Stimulated activated naive CD8-positive, alpha-beta T cell treated with anti-CD3 and anti-CD28 coated beads, Interleukin-15, Interleukin-2, amounts not matched to agents 100 ng/mL and 50 ng/mL, for 24 hours (primary cell): ENCODE measurements around the gene MAML2.

Experiments used
- H3K27ac Mint-ChIP-seq: one replicate; pipeline ENCODE4 v1.8.0; 2021; ENCODE audit warnings: mild to moderate bottlenecking, mixed read lengths
- H3K27me3 Mint-ChIP-seq: one replicate; pipeline ENCODE4 v1.8.0; 2021; ENCODE audit warnings: mixed read lengths
- H3K36me3 Mint-ChIP-seq: one replicate; pipeline ENCODE4 v1.8.0; 2021; ENCODE audit warnings: low read depth, mixed read lengths
- H3K4me1 Mint-ChIP-seq: one replicate; pipeline ENCODE4 v1.8.0; 2021; ENCODE audit warnings: low read depth, mixed read lengths
- H3K4me3 Mint-ChIP-seq: one replicate; pipeline ENCODE4 v1.8.0; 2021; ENCODE audit warnings: mild to moderate bottlenecking, mixed read lengths
- H3K9me3 Mint-ChIP-seq: one replicate; pipeline ENCODE4 v1.8.0; 2021; ENCODE audit warnings: mixed read lengths

Gene MAML2

DNA sequence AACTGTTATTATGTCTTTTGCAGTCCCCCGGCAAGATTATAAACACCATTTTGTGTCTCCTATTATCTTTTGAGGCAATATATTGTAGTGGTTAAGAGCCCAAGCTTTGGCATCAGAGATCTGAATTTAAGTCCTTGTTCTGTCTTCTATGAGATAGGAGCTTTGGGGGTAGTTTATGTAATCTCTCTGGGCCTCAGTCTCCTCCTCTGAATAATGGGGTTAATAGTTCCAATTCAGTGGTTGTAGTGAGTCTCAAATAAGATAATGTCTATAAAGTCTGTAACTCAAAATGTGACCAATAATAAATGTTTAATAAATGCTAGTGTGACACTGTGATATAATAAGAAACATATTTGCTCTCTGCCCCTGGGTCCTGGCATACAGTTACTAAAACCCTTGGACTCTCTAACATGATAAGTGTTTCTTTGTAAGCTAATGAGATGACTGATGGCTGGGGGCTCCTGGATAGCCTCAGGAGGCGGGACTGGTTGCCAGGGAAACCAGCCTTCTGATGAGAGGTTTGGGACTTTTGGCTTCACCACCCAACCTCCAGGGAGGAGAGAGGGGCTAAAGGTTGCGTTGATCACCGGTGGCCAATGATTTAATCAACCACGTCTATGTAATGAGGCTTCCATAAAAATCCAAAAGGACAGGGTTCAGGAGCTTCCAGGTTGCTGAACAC lies 235.7 kb downstream of the MAML2 start:
- Mint-ChIP-seq H3K27me3 (no peaks in the 10 kb centered on the region), H3K27ac (no peak overlapping the region), H3K9me3 (peaks cover 4% of the 10 kb centered on the region), H3K4me1 (peaks cover 57% of the 10 kb centered on the region), H3K36me3 (peaks cover 15% of the 10 kb centered on the region), H3K4me3 (no peak overlapping the region)

- Mint-ChIP-seq H3K27me3 (no peaks in the 10 kb centered on the region), H3K4me3 (no peak overlapping the region), H3K9me3 (peaks cover 4% of the 10 kb centered on the region), H3K27ac (no peak overlapping the region), H3K4me1 (peaks cover 50% of the 10 kb centered on the region), H3K36me3 (peaks cover 15% of the 10 kb centered on the region)
These were observed 236.3 kb downstream of the MAML2 start for GRCh38 chr11:96106645-96107044.

DNA sequence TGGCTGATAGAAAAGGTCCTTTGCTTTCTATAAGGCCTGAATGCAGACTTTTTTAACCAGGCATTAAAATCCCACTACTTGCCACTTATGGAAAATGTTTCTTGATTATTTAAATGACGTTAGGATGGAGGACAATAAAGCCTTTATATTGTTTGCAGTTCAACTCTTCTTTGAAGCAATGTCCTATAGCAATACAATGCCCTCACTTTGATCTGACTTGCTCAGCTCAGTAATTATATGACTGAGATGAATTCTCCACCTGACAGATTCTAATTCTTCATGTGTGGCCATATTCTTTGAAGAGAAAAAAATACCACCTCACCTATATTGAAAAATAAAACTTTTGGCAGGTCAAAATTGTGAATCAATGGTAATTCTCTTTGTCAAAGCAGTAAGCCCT lies 237.1 kb downstream of the MAML2 start:
- Mint-ChIP-seq H3K4me3 (no peak overlapping the region), H3K4me1 (peaks cover 43% of the 10 kb centered on the region), H3K27ac (no peak overlapping the region), H3K36me3 (peaks cover 13% of the 10 kb centered on the region), H3K27me3 (no peaks in the 10 kb centered on the region), H3K9me3 (peaks cover 4% of the 10 kb centered on the region)

DNA sequence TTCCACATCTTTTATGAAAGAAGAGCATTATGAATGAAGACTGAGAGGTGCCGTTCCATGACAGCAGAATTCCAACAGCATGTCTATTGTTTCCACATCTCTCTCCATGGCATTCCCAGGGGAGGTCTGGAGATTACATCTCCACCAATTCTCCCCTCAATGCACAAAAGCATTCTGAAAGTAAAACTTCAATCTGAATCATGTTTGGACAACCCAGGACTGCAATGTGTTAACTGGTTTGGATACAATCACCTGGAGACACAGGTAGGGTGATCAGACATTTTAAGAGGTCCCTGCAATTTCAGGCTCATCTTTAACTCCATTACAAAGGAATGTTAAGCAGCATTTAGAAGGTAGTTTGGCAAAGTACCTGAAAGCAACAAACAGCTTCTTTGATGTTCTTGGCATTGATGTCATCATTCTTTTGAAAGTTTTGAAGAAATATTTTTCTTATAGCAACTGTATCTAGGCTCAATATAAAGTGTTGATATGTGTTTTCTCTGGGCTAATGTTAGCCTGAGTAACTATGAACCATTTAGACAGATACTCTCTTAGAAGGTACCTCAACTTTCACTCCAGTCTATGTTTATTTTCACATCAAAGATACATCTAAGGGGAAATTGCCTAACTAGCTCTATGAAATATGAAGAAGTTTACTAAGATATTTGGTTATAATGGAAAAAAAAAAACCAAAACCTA lies 237.6 kb downstream of the MAML2 start:
- Mint-ChIP-seq H3K4me1 (peaks cover 37% of the 10 kb centered on the region), H3K4me3 (no peak overlapping the region), H3K36me3 (peaks cover 18% of the 10 kb centered on the region), H3K9me3 (peaks cover 4% of the 10 kb centered on the region), H3K27me3 (no peaks in the 10 kb centered on the region), H3K27ac (peak overlapping the region; percentile 32)

- peaks cover 42% of the 10 kb centered on the region for H3K4me1 Mint-ChIP-seq
- peak overlapping the region; percentile 76 for H3K27ac Mint-ChIP-seq
These were observed 238.5 kb downstream of the MAML2 start for GRCh38 chr11:96104496-96104895.

GRCh38 chr11:96103721-96104120 lies 239.3 kb downstream of the MAML2 start:
- H3K4me3 Mint-ChIP-seq: no peak overlapping the region
- no peaks in the 10 kb centered on the region for H3K27me3 Mint-ChIP-seq
- H3K27ac Mint-ChIP-seq: no peak overlapping the region
- peaks cover 50% of the 10 kb centered on the region for H3K4me1 Mint-ChIP-seq
- peaks cover 9% of the 10 kb centered on the region for H3K9me3 Mint-ChIP-seq
- H3K36me3 Mint-ChIP-seq: peaks cover 25% of the 10 kb centered on the region

More at GRCh38 chr11:96104496-96104895, 238.5 kb downstream of the MAML2 start:
- H3K9me3 Mint-ChIP-seq: peaks cover 9% of the 10 kb centered on the region
- H3K36me3 Mint-ChIP-seq: peaks cover 25% of the 10 kb centered on the region
- H3K4me3 Mint-ChIP-seq: no peak overlapping the region
- no peaks in the 10 kb centered on the region for H3K27me3 Mint-ChIP-seq

- Mint-ChIP-seq H3K36me3 (peaks cover 25% of the 10 kb centered on the region), H3K9me3 (peaks cover 9% of the 10 kb centered on the region), H3K4me1 (peaks cover 55% of the 10 kb centered on the region), H3K27me3 (no peaks in the 10 kb centered on the region), H3K27ac (no peak overlapping the region), H3K4me3 (no peak overlapping the region)
These were observed 239.9 kb downstream of the MAML2 start for GRCh38 chr11:96103102-96103501.

DNA sequence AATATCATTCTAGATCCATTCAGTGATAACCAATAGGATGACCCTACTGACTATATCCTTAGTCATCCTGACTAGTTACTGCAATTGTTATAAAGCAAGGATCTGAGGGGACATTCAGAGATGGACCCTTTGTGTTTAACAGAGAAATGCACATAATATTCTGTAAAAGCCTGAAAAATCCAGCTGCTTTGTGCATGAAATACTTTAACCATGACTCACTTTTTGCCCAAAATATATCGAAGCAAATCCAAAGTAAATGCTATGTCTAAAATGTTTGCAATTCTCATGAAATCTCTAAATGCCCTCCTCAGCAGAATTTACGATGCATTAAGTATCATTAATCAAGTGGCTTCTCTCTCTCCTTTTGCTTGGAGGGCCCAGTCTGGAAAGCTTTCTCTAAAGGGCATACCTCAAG lies 240.3 kb downstream of the MAML2 start:
- H3K4me1 Mint-ChIP-seq: peaks cover 59% of the 10 kb centered on the region
- peaks cover 25% of the 10 kb centered on the region for H3K36me3 Mint-ChIP-seq
- H3K4me3 Mint-ChIP-seq: no peak overlapping the region
- H3K27me3 Mint-ChIP-seq: no peaks in the 10 kb centered on the region
- H3K27ac Mint-ChIP-seq: no peak overlapping the region
- peaks cover 9% of the 10 kb centered on the region for H3K9me3 Mint-ChIP-seq

GRCh38 chr11:96101146-96101545 lies 241.8 kb downstream of the MAML2 start:
- no peaks in the 10 kb centered on the region for H3K27me3 Mint-ChIP-seq
- no peak overlapping the region for H3K4me3 Mint-ChIP-seq
- H3K36me3 Mint-ChIP-seq: peaks cover 24% of the 10 kb centered on the region
- no peak overlapping the region for H3K27ac Mint-ChIP-seq
- H3K4me1 Mint-ChIP-seq: peaks cover 57% of the 10 kb centered on the region
- H3K9me3 Mint-ChIP-seq: peaks cover 9% of the 10 kb centered on the region

DNA sequence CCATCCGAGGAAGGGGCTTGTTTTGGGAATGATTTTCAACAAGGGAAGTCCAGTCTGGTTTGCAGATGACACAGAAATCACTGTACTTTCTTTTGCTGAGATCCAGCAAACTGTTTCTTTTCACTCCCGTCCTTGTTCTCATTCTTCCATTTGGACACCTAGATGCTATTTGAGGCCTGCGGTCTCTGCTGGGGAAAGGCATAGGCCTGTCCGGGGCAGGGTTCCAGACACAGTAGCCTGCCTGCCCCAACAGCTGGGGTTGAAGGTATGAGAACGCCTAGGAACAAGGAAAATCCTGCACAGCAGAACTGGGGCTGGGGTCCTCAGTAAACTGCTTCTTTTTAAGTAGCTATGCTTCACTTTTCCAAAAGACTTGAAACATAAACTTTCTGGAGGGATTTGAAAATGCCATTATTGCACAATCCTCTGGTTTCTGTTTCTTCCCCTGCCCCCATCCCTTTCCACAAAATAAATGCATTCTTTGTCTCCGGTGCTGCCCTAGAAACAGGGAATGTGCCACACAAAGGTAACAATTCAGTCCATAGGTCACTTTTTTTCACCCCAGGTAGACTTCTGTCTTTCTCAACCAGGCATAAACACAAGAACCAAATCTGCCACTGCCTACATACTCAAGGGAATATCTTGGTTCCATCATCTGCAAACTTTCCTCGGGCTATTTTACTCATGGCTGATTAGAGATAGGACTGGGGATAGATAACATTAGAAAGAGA lies 244.3 kb downstream of the MAML2 start:
- H3K27ac Mint-ChIP-seq: peak overlapping the region; percentile 14
- peaks cover 5% of the 10 kb centered on the region for H3K9me3 Mint-ChIP-seq
- peaks cover 61% of the 10 kb centered on the region for H3K4me1 Mint-ChIP-seq
- H3K27me3 Mint-ChIP-seq: no peaks in the 10 kb centered on the region
- peaks cover 30% of the 10 kb centered on the region for H3K36me3 Mint-ChIP-seq
- H3K4me3 Mint-ChIP-seq: no peak overlapping the region

DNA sequence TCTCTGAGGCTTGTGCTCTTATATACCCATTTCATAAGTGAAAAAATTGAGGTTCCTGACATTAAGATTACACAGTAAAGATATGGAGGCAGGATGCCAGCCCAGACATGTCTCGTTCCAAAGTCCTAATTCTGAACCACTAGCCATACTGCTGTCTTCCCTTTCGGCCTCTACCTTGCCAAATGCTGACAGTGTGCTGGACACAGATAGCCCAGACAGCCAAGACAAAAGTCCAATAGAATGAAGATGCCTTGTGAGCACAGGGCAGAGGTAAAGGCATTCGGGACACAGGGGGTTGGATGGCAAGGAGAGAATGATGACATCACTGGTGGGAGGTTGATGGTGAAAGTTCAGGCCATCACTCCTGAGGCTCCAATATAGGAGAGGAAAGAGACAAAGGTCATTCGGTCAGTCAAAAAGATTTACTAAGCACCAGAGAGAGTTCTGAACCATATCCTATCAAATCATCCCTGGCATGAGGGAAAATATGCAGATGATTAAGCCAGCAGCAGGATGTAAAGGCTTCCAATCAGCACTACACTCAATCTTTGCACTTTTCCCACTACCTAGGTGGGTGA lies 245.1 kb downstream of the MAML2 start:
- no peaks in the 10 kb centered on the region for H3K27me3 Mint-ChIP-seq
- no peak overlapping the region for H3K27ac Mint-ChIP-seq
- peaks cover 34% of the 10 kb centered on the region for H3K36me3 Mint-ChIP-seq
- peaks cover 5% of the 10 kb centered on the region for H3K9me3 Mint-ChIP-seq
- peaks cover 58% of the 10 kb centered on the region for H3K4me1 Mint-ChIP-seq
- no peak overlapping the region for H3K4me3 Mint-ChIP-seq

DNA sequence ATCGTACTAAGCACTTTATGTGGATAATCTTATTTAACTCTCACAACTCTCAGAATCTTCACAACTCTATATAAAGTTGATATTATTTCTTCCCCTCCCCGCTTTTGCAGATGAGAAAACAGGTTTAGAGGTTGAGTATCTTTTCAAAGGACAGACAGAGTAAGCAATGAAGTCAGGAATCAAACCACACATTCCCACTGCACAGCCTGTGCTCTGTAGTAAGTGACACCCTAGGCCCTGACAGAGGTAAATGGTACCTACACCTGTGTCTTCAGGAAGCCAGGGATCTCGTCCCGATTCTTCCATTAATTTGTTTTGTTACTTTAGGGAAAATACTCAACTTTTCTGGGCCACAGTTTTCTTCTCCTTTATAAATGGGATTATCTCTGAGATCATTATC lies 246.6 kb downstream of the MAML2 start:
- Mint-ChIP-seq H3K4me1 (peaks cover 67% of the 10 kb centered on the region), H3K36me3 (peaks cover 45% of the 10 kb centered on the region), H3K27ac (peak overlapping the region; percentile 21)

GRCh38 chr11:96095884-96096303 lies 247.1 kb downstream of the MAML2 start:
- peaks cover 45% of the 10 kb centered on the region for H3K36me3 Mint-ChIP-seq

More for the DNA sequence above, 246.6 kb downstream of the MAML2 start:
- H3K27me3 Mint-ChIP-seq: no peaks in the 10 kb centered on the region
- no peak overlapping the region for H3K4me3 Mint-ChIP-seq
- H3K9me3 Mint-ChIP-seq: peaks cover 5% of the 10 kb centered on the region

DNA sequence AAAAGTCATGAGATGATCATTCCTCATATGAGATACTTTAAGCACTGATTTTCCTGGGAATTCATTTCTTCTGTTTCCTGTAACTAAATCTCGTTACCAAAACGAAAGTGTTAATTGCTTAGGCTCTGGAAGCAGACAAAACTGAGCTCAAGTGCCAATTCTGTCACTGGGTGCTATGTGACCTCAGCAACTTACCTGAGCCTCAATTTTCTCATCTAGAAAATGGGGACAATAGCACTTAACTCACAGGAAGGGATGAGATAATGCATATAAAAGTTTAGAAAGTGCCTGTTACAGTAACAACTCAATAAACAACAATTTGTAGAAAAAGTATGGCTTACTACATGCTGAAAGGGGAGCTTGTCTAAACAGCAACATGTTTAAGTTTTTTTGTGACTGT lies 248.8 kb downstream of the MAML2 start:
- no peak overlapping the region for H3K27ac Mint-ChIP-seq
- H3K4me3 Mint-ChIP-seq: no peak overlapping the region
- H3K27me3 Mint-ChIP-seq: no peaks in the 10 kb centered on the region
- H3K4me1 Mint-ChIP-seq: peaks cover 67% of the 10 kb centered on the region
- peaks cover 41% of the 10 kb centered on the region for H3K36me3 Mint-ChIP-seq
- H3K9me3 Mint-ChIP-seq: no peaks in the 10 kb centered on the region

More at GRCh38 chr11:96095884-96096303, 247.1 kb downstream of the MAML2 start:
- Mint-ChIP-seq H3K27ac (no peak overlapping the region), H3K4me3 (no peak overlapping the region), H3K27me3 (no peaks in the 10 kb centered on the region), H3K9me3 (peaks cover 5% of the 10 kb centered on the region), H3K4me1 (peaks cover 72% of the 10 kb centered on the region)

- H3K4me1 Mint-ChIP-seq: peaks cover 52% of the 10 kb centered on the region
These were observed 250.5 kb downstream of the MAML2 start for GRCh38 chr11:96092511-96092910.

More at GRCh38 chr11:96092511-96092910, 250.5 kb downstream of the MAML2 start:
- no peak overlapping the region for H3K27ac Mint-ChIP-seq
- no peaks in the 10 kb centered on the region for H3K9me3 Mint-ChIP-seq
- no peak overlapping the region for H3K4me3 Mint-ChIP-seq
- no peaks in the 10 kb centered on the region for H3K27me3 Mint-ChIP-seq
- H3K36me3 Mint-ChIP-seq: peaks cover 57% of the 10 kb centered on the region
